ENCODE results near the gene RXRG.

- TF ChIP-seq CTCF (IDR thresholded peaks at IDR 0.05) (no peak), RELA (CRISPR knock-in tag; IDR thresholded peaks at IDR 0.05; ENCODE audit: borderline replicate concordance) (no peak)
These were observed 18.2 kb downstream of the RXRG start for GRCh38 chr1:165426745-165427144.

Data from WTC11 (cell line).